GM18505 (cell line): ENCODE results near the gene SLC9C2.
"Not testable (repeated sequence)": the region's sequence is repeated elsewhere in the genome, so short reads cannot be mapped to it uniquely, and the experiment has no call there.

Experiments used
- ATAC-seq: cut with Tn5 transposase; IDR thresholded peaks from one replicate; pipeline ENCODE4 v1.9.1; 2021; ENCODE audit not compliant: unreplicated experiment
- POLR2A ChIP-seq: IDR thresholded peaks from 4 replicates; pipeline ENCODE4 v1.6.1; 2011; ENCODE audit warnings: borderline replicate concordance; ENCODE audit not compliant: insufficient read depth, insufficient read length; ENCODE audit errors: extremely low read depth

SLC9C2 gene

DNA sequence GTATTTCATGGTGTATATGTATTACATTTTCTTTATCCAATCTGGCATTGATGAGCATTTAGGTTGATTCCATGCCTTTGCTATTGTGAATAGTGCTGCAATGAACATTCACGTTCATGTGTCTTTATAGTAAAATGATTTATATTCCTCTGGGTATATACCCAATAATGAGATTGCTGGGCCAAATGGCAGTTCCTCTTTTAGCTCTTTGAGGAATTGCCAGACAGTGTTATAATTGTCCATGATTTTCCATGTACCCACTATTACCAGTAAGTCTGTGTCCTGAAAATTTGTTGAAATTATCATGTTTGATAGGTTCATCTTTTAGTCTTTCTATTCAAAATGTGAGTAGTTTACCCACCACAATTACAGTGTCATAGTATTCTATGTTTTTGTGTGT lies 34.4 kb downstream of the SLC9C2 start:
- TF ChIP-seq POLR2A = no peak

DNA sequence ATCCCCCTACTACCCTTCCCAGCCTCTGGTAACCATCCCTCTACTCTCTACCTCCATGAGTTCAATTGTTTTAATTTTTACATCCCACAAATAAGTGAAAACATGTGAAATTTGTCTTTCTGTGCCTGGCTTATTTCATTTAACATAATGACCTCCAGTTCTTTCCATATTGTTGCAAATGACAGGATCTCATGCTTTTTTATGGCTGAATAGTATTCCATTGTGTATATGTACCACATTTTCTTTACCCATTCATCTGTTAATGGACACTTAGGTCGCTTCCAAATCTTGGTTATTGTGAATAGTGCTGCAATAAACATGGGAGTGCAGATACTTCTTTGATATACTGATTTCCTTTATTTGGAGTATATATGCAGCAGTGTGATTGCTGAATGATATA lies 39.0 kb downstream of the SLC9C2 start:
- ATAC-seq = not testable (repeated sequence)

More for the DNA sequence above, 34.4 kb downstream of the SLC9C2 start:
- ATAC-seq = no peak

DNA sequence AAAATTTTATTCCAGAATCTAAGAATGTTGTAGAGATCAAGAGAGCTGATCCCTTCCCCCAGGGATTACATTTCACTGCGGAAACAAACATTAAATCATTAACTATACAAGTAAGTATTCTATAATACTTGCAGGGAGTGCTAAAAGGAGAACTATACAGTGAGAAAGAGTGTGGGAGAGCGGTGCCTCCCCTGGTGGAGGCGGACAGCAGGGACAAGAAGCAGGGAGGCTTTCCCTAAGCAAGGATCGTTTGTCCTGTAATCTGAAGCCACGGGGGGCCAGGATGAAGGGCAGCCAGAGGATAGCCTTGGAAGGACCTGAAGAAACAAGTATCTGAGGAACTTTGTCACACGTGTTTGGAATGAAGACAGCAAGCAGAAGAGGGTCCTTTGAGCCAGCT lies 40.1 kb downstream of the SLC9C2 start:
- no peak for ATAC-seq

DNA sequence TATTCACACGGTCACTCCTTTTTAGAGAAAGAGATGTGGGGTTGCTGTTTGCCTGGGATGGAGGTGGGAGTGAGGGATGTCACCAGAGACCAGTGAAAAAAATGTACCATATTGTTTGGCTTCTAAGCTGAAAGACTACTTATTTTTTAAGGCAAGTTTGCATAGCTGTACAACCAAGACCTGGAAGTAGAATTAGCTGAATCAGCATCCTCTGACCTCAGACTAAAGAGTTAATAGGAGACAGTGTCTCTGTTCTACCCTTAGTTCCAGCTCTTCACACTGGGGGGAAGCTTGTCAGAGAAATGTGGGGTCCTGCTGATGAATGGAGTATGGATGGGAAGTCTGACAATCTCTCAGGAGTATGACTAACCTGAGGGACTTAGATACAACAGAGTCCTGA lies 41.6 kb downstream of the SLC9C2 start:
- no peak for ATAC-seq
- TF ChIP-seq POLR2A = no peak

More for the DNA sequence above, 40.1 kb downstream of the SLC9C2 start:
- no peak for TF ChIP-seq POLR2A

DNA sequence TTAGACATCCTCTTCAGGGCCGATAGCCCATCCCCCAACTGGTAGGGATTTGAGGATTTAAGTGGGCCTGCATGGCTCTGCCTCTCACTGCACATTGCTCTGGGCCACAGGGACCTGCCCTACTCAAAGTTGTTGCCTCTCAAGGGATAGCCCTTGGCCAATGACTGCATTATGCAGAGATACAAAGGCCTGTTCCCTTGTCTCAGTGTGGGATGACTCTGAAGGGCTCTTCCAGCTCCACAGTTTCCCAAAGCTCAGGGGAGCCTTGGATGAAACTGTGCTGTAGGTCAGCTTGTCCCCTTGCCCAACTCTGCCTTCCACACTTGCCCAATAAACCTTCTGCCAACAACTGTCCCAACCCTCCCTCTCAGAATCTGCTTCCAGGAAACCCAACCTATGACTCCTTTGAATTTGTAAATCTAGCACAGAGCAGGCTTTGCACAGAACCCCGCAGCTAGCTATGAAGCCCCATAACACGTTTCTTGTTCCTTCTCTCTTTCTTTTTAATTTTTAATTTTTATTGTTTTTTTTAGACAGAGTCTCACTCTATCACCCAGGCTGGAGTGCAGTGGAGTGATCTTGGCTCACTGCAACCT lies 42.5 kb downstream of the SLC9C2 start:
- no peak for TF ChIP-seq POLR2A
- no peak for ATAC-seq

DNA sequence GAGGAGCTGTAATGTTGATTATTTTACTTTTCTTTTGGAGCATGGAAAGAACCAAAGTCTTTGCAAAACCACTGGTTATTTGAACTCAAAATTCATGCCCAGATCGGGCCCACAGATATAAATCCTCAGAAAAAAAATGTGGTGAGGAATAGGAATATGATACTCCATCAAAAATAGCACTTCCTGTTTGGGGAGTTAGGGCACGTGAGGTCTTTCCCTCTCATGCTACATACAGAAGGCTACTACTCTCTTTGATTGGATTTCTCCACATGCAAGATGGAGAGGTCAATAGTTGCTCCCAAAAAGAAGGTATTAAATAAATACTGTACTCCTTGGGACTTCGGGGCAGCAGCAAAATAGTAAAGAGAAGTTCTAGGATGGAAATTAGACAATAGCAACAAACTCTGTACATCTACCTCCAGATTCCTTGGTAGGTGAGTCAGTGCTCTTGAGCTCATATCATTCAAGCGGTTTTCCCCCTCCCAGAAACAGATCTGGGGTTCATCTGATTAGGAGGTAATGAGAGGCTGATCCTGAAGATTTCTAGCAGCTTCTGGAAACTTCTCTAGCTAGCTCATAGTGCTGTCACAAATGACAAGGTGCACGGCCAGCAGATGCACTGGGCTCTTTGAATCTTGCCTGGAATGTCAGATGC lies 47.1 kb downstream of the SLC9C2 start:
- no peak for TF ChIP-seq POLR2A
- ATAC-seq = no peak

DNA sequence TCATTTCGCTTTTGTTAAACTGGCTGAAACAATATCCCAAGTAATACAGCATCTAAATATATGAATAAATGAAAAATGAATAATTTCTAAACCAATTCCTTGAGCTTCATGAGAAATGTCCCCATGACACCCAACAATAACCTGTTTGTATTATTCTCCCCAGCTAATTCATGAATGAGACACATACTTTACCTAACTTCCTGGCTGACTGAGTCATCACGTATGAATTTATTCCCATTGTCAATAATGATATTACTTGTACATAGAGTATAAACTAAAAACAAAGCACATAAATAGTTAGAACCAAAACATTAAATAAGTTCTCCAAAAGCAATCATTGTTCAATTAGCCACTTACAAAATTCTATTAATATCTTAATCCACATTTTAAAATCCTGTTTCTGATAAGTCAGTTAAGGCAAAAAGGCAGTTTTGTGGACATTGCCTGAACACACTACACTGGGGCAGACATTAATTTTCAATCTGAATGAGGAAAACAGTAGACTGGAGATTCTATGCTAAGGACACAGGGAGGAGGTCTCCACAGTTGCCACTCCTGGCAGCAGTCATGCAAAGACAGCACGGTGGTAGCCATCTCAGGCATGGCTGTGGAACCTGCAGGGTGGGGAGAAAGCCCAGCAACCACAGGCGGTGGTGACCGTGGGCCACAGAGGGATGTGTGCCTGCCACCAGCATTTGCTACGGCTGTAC lies 48.2 kb downstream of the SLC9C2 start:
- no peak for ATAC-seq
- TF ChIP-seq POLR2A = no peak

DNA sequence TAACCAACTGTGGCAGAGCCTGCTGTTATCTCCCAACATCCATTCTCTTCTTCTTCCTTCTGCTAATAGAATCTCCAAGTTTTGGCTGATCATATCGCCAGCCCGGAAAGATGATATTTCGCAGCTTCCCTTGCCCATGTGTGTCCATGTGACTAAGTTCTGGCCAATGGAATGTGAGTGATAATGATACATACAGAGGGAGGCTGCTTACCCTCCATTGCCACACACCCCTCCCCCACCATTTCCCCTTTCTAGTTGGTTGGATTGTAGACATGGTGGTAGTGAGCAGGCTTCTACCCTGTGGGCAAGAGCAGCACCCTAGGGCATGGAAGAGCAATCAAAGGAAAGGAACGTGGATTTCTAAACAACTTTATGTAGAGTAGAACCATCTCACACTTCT lies 48.8 kb downstream of the SLC9C2 start:
- ATAC-seq = no peak
- TF ChIP-seq POLR2A = no peak

DNA sequence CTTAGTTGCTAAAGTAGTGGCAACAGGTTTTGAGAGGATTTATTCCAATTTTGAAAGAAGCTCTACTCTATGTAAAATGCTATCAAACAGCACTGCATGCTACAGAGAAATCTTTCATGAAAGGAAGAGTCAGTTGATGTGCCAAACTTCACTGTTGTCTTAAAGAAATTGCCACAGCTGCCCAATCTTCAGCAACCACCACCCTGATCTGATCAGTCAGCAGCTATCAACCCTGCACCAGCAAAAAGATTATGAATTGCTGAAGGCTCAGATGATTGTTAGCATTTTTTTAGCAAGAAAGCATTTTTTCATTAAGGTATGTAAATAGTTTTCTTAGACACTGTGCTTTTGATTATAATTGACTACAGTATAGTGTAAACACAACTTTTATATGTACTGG lies 49.6 kb downstream of the SLC9C2 start:
- no peak for ATAC-seq
- no peak for TF ChIP-seq POLR2A

DNA sequence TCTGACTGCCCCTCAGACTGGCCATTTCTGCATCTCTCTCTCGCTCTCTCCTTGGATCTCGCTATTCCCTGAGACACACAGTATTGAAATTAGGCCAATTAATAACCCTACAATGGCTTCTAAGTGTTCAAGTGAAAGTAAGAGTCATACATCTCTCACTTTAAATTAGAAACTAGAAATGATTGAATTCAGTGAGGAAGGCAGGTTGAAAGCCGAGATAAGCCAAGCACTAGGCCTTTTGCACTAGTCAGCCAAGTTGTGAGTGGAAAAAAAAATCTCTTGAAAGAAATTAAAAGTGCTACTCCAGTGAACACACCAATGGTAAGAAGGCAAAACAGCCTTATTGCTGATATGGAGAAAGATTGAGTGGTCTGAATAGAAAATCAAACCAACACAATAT lies 51.2 kb downstream of the SLC9C2 start:
- TF ChIP-seq POLR2A = no peak
- no peak for ATAC-seq

DNA sequence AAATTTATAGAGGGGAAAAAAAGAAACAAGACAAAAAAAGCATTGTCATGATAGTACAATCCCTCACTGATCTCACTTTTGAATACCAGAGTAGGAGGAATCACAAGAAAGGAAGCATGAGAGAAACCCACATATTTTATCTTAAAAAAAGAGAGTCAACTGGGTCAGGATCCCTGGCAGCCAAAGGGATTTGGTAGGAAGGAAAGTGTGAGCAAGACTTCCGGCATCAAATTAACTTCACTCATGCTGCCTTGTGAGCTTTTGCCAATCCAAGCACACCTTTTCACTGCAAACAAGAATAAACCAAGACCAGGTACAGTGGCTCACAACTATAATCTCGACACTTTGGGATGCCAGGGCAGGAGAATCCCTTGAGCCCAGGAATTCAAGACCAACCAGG lies 53.1 kb downstream of the SLC9C2 start:
- no peak for ATAC-seq
- no peak for TF ChIP-seq POLR2A

DNA sequence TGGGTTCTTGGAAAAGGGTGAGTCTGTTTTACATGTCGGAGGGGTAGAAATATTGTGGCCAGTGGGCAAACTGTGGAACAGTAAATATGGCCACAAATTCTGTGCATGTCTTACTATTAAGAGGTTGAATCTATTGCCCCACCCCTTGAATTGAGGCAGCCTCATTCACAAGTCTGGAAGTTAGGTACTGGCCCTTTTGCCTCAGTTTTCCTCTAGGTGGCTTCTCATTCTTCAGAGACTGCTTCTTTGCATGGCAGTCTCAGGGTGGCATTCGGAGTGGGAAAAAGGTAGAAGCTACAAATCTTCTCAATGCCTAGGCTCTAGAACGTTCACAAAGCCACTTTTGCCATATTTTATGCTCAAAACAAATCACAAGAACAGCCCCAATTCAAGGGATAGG lies 57.2 kb downstream of the SLC9C2 start:
- no peak for TF ChIP-seq POLR2A
- no peak for ATAC-seq

DNA sequence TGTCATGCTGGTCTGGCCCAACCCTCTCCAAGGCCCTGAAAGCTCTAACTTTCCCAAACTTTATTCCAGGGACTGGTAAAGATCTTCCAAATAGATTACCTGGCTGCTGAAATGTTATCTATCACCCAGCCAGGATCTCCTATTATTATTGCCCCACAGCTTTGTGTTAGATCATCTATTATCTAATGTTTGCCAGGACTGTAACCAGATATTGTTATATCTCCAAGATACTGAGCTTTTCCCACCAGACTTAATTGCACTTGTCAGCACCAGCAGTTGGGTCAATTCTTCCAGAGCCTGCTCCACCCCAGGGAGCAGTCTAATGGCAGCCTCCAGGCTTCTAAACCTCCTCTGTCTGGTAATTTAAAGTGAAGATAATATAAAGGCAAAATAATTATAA lies 66.6 kb downstream of the SLC9C2 start:
- no peak for TF ChIP-seq POLR2A
- no peak for ATAC-seq

DNA sequence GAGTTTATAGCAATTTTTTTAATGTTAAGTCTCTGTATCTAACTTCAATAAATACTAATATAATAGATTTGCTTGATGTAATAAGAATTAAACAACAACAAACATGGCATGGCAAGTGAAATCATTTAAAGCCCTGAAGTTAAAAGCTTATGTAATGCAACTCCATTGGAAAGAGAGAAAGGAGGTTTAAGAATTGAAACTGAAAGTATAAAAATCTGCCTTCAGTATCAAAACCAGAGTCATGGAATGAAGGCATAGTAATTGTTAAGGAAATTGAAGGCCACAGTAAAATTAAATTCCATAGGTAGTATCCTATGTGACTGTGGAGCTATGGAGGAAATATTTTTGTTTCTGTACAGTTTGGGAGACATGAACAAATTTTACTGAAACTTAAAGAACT lies 70.6 kb downstream of the SLC9C2 start:
- TF ChIP-seq POLR2A = no peak
- no peak for ATAC-seq
